Heart left ventricle (tissue), 13 donors: ENCODE results near the gene ZBTB34.

Source experiments
- CTCF ChIP-seq, 12 donors: fragments of 200-600 bp; sonication (generic) in 4 of 12; IDR thresholded peaks; one replicate each; pipeline versions ENCODE4 v1.5.0 to v1.8.0; 2018 to 2022; ENCODE audit warnings: antibody characterized with exemption in 12 of 12, mild to moderate bottlenecking in 5 of 12
- POLR2A ChIP-seq, 2 donors: fragments of 450-650 bp; IDR thresholded peaks; one replicate each; pipeline ENCODE4 v1.6.1; 2017; ENCODE audit warnings: antibody characterized with exemption in 2 of 2, mild to moderate bottlenecking in 2 of 2, moderate library complexity in 2 of 2
- donor health status: ischemic (EF 13 %, LVEDD 7.1; RV severe dilation, severe dysfunction).
- donor health status: DM: no; HTN: yes; CAD: no.
- donor health status: DM: no; HTN: no; CAD: no.
- donor health status: ischemic (EF 25% LVEDD 6.9; RV normal size, moderate dysfunction).
- donor health status: ischemic (EF 25% LVEDD 5.7; RV mildly dilated, moderate dysfunction).
- donor health status: ischemic (EF 35%, LVEDD 5.7; RV mildly dilated, moderate dysfunction).
- donor health status: nonischemic (EF 11% LVEDD 7.7; RV severe dilation, severe dysfunction).
- donor health status: DM: yes; HTN: yes; CAD: no.
- donor health status: PGD.
- donor health status: ischemic (EF 29% LVEDD 5.4; RV normal size, mild dysfunction).
- donor health status: nonischemic (EF 23%, LVEDD 6.1; RV moderate dilation, normal function).

DNA sequence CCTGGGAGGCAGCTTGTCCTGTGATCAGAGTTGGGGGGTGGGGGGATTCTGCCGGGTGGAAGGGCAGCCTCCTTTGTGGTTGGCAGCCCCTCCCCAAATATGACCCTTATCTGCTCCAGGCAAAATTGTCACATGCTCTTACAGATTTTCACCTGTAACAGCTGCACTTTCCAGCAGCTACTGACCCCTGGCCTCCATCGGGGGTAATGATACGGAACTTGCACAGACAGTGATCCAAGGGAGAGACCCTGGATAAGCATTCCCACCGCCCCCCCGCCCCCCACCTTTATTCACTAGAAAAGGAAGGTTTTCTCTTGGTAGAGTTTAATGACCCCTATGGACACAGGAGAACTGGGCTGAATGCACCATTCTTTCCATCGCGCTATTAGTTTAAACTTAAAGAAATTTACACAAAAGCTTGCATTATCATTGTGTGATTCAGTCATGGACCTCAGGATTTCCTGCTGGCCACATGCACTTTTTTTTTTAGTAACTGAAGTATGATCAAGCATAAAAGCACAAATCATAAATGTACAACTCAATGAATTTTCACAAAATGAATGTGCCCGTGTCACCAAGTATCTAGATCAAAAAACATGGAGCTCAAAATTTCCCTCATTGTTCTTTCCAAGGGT is 10.7 kb upstream of the ZBTB34 start:
- TF ChIP-seq POLR2A (IDR thresholded peaks at IDR 0.05), result no peak
- TF ChIP-seq CTCF (IDR thresholded peaks at IDR 0.05), result no peak
